K562 (cell line): ENCODE results near the gene MAGI1. TPM values are rescaled to one million over a fixed set of nuclear protein-coding genes. Genes with fewer than 3 reads are reported as not detected.

ENCODE experiments used
- ATAC-seq: fragments of 200-7000 bp; cut with Tn5 transposase; 3 replicates; pipeline ENCODE4 v1.9.1; 2020; ENCODE audit warnings: moderate library complexity
- BruUV-seq: library from RNA; stranded (reverse); fragments of 400-500 nt; replicated peaks from 2 replicates; lab custom pipeline; 2021; lab: Mats Ljungman, UMichigan
- CTCF ChIA-PET: fragments of 300-600 bp; formaldehyde crosslinking; extraction: SDS; loops from one replicate; lab custom pipeline; 2021; ENCODE audit warnings: low intra/inter-chr PET ratio; lab: Yijun Ruan, JAX
- POLR2A ChIA-PET: fragments of 300-600, 350-650 bp; sonication (Branson Sonifier 250); formaldehyde crosslinking; extraction: SDS; loops from one replicate; lab custom pipeline; 2021; ENCODE audit warnings: antibody characterized with exemption, inconsistent platforms; lab: Yijun Ruan, JAX
- DNase-seq, 4 experiments: peaks; one replicate each; pipeline versions ENCODE4 v3.0.0 to v3.0.0-alpha.2; 2011 to 2018; ENCODE audit warnings: low spot score in 3 of 4, mixed read lengths in 3 of 4; ENCODE audit errors: extremely low read depth in 1 of 4
- FAIRE-seq: peaks from 2 replicates; lab custom pipeline; 2011; peaks lifted over from hg19 to GRCh38; lab: Jason Lieb, UNC
- H2AFZ ChIP-seq: 2 replicates; pipeline ENCODE4 v1.6.0; 2011; ENCODE audit warnings: low read depth, low read length, control low read depth, inconsistent platforms
- H3K27ac ChIP-seq: fragments of 200-600 bp; 3 replicates; pipeline ENCODE4 v1.8.0; 2011; ENCODE audit warnings: low read depth, mild to moderate bottlenecking, control low read depth, inconsistent platforms, low read length, moderate library complexity, mixed read lengths; ENCODE audit errors: extremely low read depth
- H3K27me3 ChIP-seq, 2 experiments: fragments of 300-600 bp in 1 of 2; 2 replicates in 1 of 2; 3 replicates in 1 of 2; pipeline versions ENCODE4 v1.6.0 to v1.8.0; 2011; ENCODE audit warnings: inconsistent platforms in 2 of 2, low read length in 2 of 2, mild to moderate bottlenecking in 1 of 2, mixed read lengths in 1 of 2, moderate library complexity in 1 of 2; ENCODE audit not compliant: control insufficient read depth in 2 of 2, insufficient read depth in 2 of 2
- H3K36me3 ChIP-seq: fragments of 300-600 bp; 3 replicates; pipeline ENCODE4 v1.8.0; 2011; ENCODE audit warnings: mild to moderate bottlenecking, low read length, inconsistent platforms; ENCODE audit not compliant: control insufficient read depth, insufficient read depth
- H3K4me1 ChIP-seq, 2 experiments: fragments of 200-600 bp in 1 of 2; replicated peaks in 1 of 2; 2 replicates in 1 of 2; 3 replicates in 1 of 2; pipeline versions ENCODE4 v1.5.1 to v1.8.0; 2011; ENCODE audit warnings: inconsistent platforms in 2 of 2, low read length in 2 of 2, mild to moderate bottlenecking in 1 of 2, mixed read lengths in 1 of 2, moderate library complexity in 1 of 2; ENCODE audit not compliant: control insufficient read depth in 2 of 2, insufficient read depth in 2 of 2
- H3K4me2 ChIP-seq: 2 replicates; pipeline ENCODE4 v1.6.1; 2011; ENCODE audit warnings: low read length, control low read depth, inconsistent platforms, mixed read lengths; ENCODE audit not compliant: insufficient read depth
- H3K4me3 ChIP-seq: fragments of 200-600 bp; sonication (generic), shearing (Covaris generic); 2 replicates; pipeline ENCODE4 v1.5.1; 2016; ENCODE audit warnings: control low read depth, inconsistent platforms
- H3K79me2 ChIP-seq: fragments of 200-600 bp; 3 replicates; pipeline ENCODE4 v1.8.0; 2011; ENCODE audit warnings: low read length, inconsistent platforms; ENCODE audit not compliant: control insufficient read depth, insufficient read depth
- H3K9ac ChIP-seq, 2 experiments: 2 replicates each; pipeline versions ENCODE4 v1.6.0 to v1.6.1; 2011; ENCODE audit warnings: low read depth in 2 of 2, low read length in 2 of 2, control low read depth in 1 of 2, inconsistent platforms in 1 of 2, mild to moderate bottlenecking in 1 of 2, mixed read lengths in 1 of 2; ENCODE audit not compliant: insufficient read depth in 1 of 2
- H3K9me1 ChIP-seq: one replicate; pipeline ENCODE4 v1.6.0; 2011; ENCODE audit warnings: inconsistent platforms, mild to moderate bottlenecking, low read length, moderate library complexity; ENCODE audit not compliant: control insufficient read depth, insufficient read depth
- H3K9me3 ChIP-seq: replicated peaks from 2 replicates; pipeline ENCODE4 v1.5.1; 2011; ENCODE audit warnings: low read depth, low read length, inconsistent platforms; ENCODE audit not compliant: control insufficient read depth, insufficient read depth
- H4K20me1 ChIP-seq: replicated peaks from 2 replicates; pipeline ENCODE4 v1.6.1; 2011; ENCODE audit warnings: low read length, inconsistent platforms, mixed read lengths; ENCODE audit not compliant: control insufficient read depth, insufficient read depth
- CBFA2T2 ChIP-seq: fragments of 450-650 bp; conservative IDR thresholded peaks from 2 replicates; pipeline ENCODE4 v1.6.1; 2017; ENCODE audit warnings: mild to moderate bottlenecking
- CHD1 ChIP-seq: fragments of 200-600 bp; sonication (generic); IDR thresholded peaks from one replicate; pipeline ENCODE4 v1.6.1; 2012; ENCODE audit warnings: mild to moderate bottlenecking, moderate library complexity, low read length, inconsistent platforms
- CSDE1 ChIP-seq, 2 experiments: fragments of 450-650 bp; IDR thresholded peaks; 2 replicates each; pipeline ENCODE4 v1.6.1; 2016; ENCODE audit warnings: mild to moderate bottlenecking in 1 of 2
- EHMT2 ChIP-seq: fragments of 450-650 bp; IDR thresholded peaks from 2 replicates; pipeline ENCODE4 v1.6.1; 2018; ENCODE audit warnings: antibody characterized with exemption
- GATA2 ChIP-seq: sonication (generic); formaldehyde crosslinking; IDR thresholded peaks from 2 replicates; pipeline ENCODE4 v1.4.0; 2020; ENCODE audit warnings: mild to moderate bottlenecking, missing genetic modification reagents
- HDGF ChIP-seq: fragments of 450-650 bp; IDR thresholded peaks from 2 replicates; pipeline ENCODE4 v1.6.1; 2016
- MTA2 ChIP-seq: fragments of 450-650 bp; IDR thresholded peaks from 2 replicates; pipeline ENCODE4 v1.6.1; 2016; ENCODE audit warnings: low read depth
- PHF8 ChIP-seq: fragments of 200-600 bp; sonication (generic); IDR thresholded peaks from 2 replicates; pipeline ENCODE4 v1.6.1; 2012; ENCODE audit warnings: mixed run types, mild to moderate bottlenecking, inconsistent platforms, low read length, moderate library complexity, borderline replicate concordance
- TAF7 ChIP-seq: fragments of 450-650 bp; IDR thresholded peaks from 2 replicates; pipeline ENCODE4 v1.6.1; 2016; ENCODE audit warnings: missing genetic modification characterization, missing compliant biosample characterization
- ZNF507 ChIP-seq: conservative IDR thresholded peaks from 2 replicates; pipeline ENCODE4 v1.6.1; 2017; ENCODE audit warnings: missing genetic modification characterization, missing compliant biosample characterization
- WGBS: fragments of 100-300 bp; shearing (Covaris generic); methylation state at CpG from one replicate; pipeline ENCODE4 v1.1.6; 2016; ENCODE audit warnings: low coverage, mixed read lengths; ENCODE audit not compliant: insufficient coverage; ENCODE audit errors: missing lambda C conversion rate; 5-methylcytosine and 5-hydroxymethylcytosine counted together
- in situ Hi-C: fragments of 300-500 bp; cut with MboI; formaldehyde crosslinking; loops from 4 replicates; pipeline ENCODE4 v1.15.0; 2018; ENCODE audit warnings: inconsistent platforms, mixed read lengths
- intact Hi-C: fragments of 100-400 bp; cut with micrococcal nuclease; formaldehyde crosslinking; loops from 2 replicates; pipeline ENCODE4 v1.14.2; 2022
- polyA plus RNA-seq, 8 experiments: library from polyadenylated mRNA; depleted of rRNA in 4 of 8; stranded (reverse) in 5 of 8; unstranded in 3 of 8; fragments of >200 nt; fragmentation: Nextera tagmentation in 2 of 8; fragmentation: Illumina TruSeq in 1 of 8; extraction: Ambion mirVana in 2 of 8; extraction: Trizol in 1 of 8; gene quantifications; 2 replicates each; pipeline versions ENCODE4 v1.2.1 to v1.2.3, GENCODE V29; 2011 to 2014; ENCODE audit warnings: inconsistent platforms in 1 of 8, missing spikeins in 1 of 8
- total RNA-seq, 7 experiments: library from RNA; depleted of rRNA in 6 of 7; stranded (reverse); fragments of >200 nt in 6 of 7; fragmentation: Illumina TruSeq in 2 of 7; extraction: Trizol in 2 of 7; gene quantifications; 2 replicates each; pipeline versions ENCODE4 v1.2.1 to v1.2.3, GENCODE V29; 2011 to 2021; ENCODE audit warnings: low replicate concordance in 1 of 7
- TF ChIP-seq, protein P1 (sequence below): fragments of 250-450 bp; sonication (Bioruptor Pico); IDR thresholded peaks from 2 replicates; pipeline ENCODE4 v1.8.0; 2022; ENCODE audit warnings: moderate library complexity, mild to moderate bottlenecking, inconsistent platforms

The MAGI1 gene
- total and polyA plus RNA-seq, 9 of the 15 experiments (the other 6 are each of a cell fraction or from before 2014, with no cell fraction given), result 7.8 to 59.4 (median 43.2) TPM

GRCh38 chr3:65576966-65577365, 461.8 kb downstream of the MAGI1 start:
- Histone ChIP-seq H3K27ac (peak overlapping the region; percentile 34; the same call in 1 of the 3 replicates), H3K4me3 (no peak overlapping the region), H3K79me2 (peaks cover 82% of the 10 kb centered on the region), H2AFZ (no peak overlapping the region), H3K9me1 (no peaks in the 10 kb centered on the region), H3K9me3 (peaks cover under 1% of the 10 kb centered on the region; the same call in 1 of the 2 replicates), H3K4me2 (no peak overlapping the region), H3K27me3 (no peaks in the 10 kb centered on the region), H4K20me1 (no peaks in the 10 kb centered on the region), H3K9ac (no peak overlapping the region), H3K4me1 (peaks cover 0 to 21% of the 10 kb centered on the region in 2 experiments; a peak in 2 of 5 replicates), H3K36me3 (peaks cover 3% of the 10 kb centered on the region; the same call in 1 of the 3 replicates)
- FAIRE-seq, result no peak
- in situ Hi-C loops (no loop called here), intact Hi-C loops (no loop called here)
- WGBS, result 33% methylated on average over 2 of the region's 2 CpGs
- POLR2A ChIA-PET, result no interaction called here
- CTCF ChIA-PET, result no interaction called here
- BruUV-seq, result no TSS peak
- DNase-seq, result no peak
- TF ChIP-seq MTA2 (no peak), HDGF (no peak), EHMT2 (no peak), GATA2 (CRISPR knock-in tag) (no peak), PHF8 (no peak), ZNF507 (tag) (no peak), CSDE1 (IDR thresholded peaks at IDR 0.05) (no peak), CBFA2T2 (no peak), CHD1 (no peak), TAF7 (tag) (no peak)
- TF ChIP-seq, protein P1, sequence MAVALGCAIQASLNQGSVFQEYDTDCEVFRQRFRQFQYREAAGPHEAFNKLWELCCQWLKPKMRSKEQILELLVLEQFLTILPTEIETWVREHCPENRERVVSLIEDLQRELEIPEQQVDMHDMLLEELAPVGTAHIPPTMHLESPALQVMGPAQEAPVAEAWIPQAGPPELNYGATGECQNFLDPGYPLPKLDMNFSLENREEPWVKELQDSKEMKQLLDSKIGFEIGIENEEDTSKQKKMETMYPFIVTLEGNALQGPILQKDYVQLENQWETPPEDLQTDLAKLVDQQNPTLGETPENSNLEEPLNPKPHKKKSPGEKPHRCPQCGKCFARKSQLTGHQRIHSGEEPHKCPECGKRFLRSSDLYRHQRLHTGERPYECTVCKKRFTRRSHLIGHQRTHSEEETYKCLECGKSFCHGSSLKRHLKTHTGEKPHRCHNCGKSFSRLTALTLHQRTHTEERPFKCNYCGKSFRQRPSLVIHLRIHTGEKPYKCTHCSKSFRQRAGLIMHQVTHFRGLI (CRISPR knock-in tag), result no peak
- ATAC-seq, result no peak
